Smooth muscle cell (in vitro differentiated cells): ENCODE data around the gene RASD2. TPM values are rescaled to one million over a fixed set of nuclear protein-coding genes. Genes with fewer than 3 reads are reported as not detected.

Source experiments
- DNase-seq: peaks from one replicate; lab custom pipeline; 2025; ENCODE audit not compliant: unreplicated experiment; lab: John Stamatoyannopoulos, UW
- H2AFZ ChIP-seq: fragments of 200-600 bp; sonication (generic); 2 replicates; pipeline ENCODE4 v1.6.0; 2016; ENCODE audit warnings: antibody characterized with exemption, low read depth, mild to moderate bottlenecking
- H3F3A ChIP-seq: fragments of 200-600 bp; sonication (generic); 2 replicates; pipeline ENCODE4 v1.6.0; 2017; ENCODE audit warnings: antibody characterized with exemption, low read depth
- H3K27ac ChIP-seq: fragments of 200-600 bp; sonication (generic); 2 replicates; pipeline ENCODE4 v1.5.1; 2016; ENCODE audit warnings: low read depth, mild to moderate bottlenecking
- H3K27me3 ChIP-seq: fragments of 200-600 bp; sonication (generic); 2 replicates; pipeline ENCODE4 v1.6.1; 2016; ENCODE audit warnings: low read depth, mild to moderate bottlenecking
- H3K36me3 ChIP-seq: fragments of 200-600 bp; sonication (generic); 2 replicates; pipeline ENCODE4 v1.5.1; 2016; ENCODE audit warnings: low read depth
- H3K4me1 ChIP-seq: fragments of 200-600 bp; sonication (generic); 2 replicates; pipeline ENCODE4 v1.5.1; 2016; ENCODE audit warnings: low read depth
- H3K4me2 ChIP-seq: fragments of 200-600 bp; sonication (generic); 2 replicates; pipeline ENCODE4 v1.6.0; 2016; ENCODE audit warnings: mild to moderate bottlenecking
- H3K4me3 ChIP-seq: fragments of 200-600 bp; sonication (generic); 2 replicates; pipeline ENCODE4 v1.5.1; 2016; ENCODE audit warnings: mild to moderate bottlenecking
- H3K79me2 ChIP-seq: fragments of 200-600 bp; sonication (generic); 2 replicates; pipeline ENCODE4 v1.6.0; 2016; ENCODE audit warnings: low read depth, mild to moderate bottlenecking
- H3K9ac ChIP-seq: fragments of 200-600 bp; sonication (generic); 2 replicates; pipeline ENCODE4 v1.6.0; 2016; ENCODE audit warnings: low read depth
- H3K9me3 ChIP-seq: fragments of 200-600 bp; sonication (generic); replicated peaks from 2 replicates; pipeline ENCODE4 v1.5.1; 2016; ENCODE audit warnings: low read depth
- H4K20me1 ChIP-seq: fragments of 200-600 bp; sonication (generic); 2 replicates; pipeline ENCODE4 v1.6.0; 2016; ENCODE audit warnings: low read depth
- WGBS: methylation state at CpG from one replicate; pipeline ENCODE4 v1.1.7; 2016; ENCODE audit warnings: low lambda C conversion rate; 5-methylcytosine and 5-hydroxymethylcytosine counted together
- polyA plus RNA-seq: library from polyadenylated mRNA; unstranded; fragments of >200 nt; fragmentation: Nextera tagmentation; extraction: Ambion mirVana; gene quantifications from 2 replicates; pipeline ENCODE4 v1.2.1, GENCODE V29; 2016
- total RNA-seq: library from RNA; depleted of rRNA; stranded (reverse); fragments of >200 nt; gene quantifications from 2 replicates; pipeline ENCODE4 v1.2.3, GENCODE V29; 2014
- TF ChIP-seq, protein P1 (sequence below): fragments of 200-600 bp; sonication (generic); IDR thresholded peaks from 2 replicates; pipeline ENCODE4 v1.5.1; 2017; ENCODE audit warnings: borderline replicate concordance, mild to moderate bottlenecking, antibody characterized with exemption; ENCODE audit not compliant: insufficient read depth, poor library complexity, severe bottlenecking

Gene RASD2
- total and polyA plus RNA-seq, 2 experiments from 2014 or later = 0.27 TPM; not detected in 1

DNA sequence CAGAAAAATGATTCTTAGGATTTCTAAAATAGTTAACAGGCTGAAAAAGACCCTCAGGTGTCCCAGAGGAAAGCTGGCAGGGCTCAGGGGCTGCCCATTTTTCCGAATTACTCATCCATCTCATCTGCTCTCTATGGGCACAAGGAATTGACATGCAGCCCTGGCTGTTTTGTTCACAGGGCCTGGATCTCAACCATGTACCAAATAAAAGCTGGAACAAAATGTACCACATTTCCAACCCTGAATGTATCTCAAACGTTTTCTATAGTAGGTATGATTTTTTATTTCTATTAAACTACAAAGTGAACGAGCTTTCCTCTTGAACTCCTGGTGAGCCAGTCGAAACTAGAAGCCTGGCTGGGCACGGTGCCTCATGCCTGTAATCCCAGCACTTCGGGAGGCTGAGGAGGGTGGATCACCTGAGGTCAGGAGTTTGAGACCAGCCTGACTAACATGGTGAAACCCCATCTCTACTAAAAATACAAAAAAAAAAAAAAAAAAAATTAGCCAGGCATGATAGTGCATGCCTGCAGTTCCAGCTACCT lies 43.8 kb upstream of the RASD2 start:
- no peak overlapping the region for H3K4me2 ChIP-seq
- H3K4me1 ChIP-seq = no peaks in the 10 kb centered on the region
- H3K27me3 ChIP-seq = peaks cover 19% of the 10 kb centered on the region
- H3K9ac ChIP-seq = no peak overlapping the region
- H3K4me3 ChIP-seq = no peak overlapping the region
- TF ChIP-seq, protein P1, sequence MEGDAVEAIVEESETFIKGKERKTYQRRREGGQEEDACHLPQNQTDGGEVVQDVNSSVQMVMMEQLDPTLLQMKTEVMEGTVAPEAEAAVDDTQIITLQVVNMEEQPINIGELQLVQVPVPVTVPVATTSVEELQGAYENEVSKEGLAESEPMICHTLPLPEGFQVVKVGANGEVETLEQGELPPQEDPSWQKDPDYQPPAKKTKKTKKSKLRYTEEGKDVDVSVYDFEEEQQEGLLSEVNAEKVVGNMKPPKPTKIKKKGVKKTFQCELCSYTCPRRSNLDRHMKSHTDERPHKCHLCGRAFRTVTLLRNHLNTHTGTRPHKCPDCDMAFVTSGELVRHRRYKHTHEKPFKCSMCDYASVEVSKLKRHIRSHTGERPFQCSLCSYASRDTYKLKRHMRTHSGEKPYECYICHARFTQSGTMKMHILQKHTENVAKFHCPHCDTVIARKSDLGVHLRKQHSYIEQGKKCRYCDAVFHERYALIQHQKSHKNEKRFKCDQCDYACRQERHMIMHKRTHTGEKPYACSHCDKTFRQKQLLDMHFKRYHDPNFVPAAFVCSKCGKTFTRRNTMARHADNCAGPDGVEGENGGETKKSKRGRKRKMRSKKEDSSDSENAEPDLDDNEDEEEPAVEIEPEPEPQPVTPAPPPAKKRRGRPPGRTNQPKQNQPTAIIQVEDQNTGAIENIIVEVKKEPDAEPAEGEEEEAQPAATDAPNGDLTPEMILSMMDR = no peak
- H3K9me3 ChIP-seq = no peaks in the 10 kb centered on the region
- H2AFZ ChIP-seq = no peak overlapping the region
- H3K79me2 ChIP-seq = no peaks in the 10 kb centered on the region
- H4K20me1 ChIP-seq = no peaks in the 10 kb centered on the region
- H3K36me3 ChIP-seq = no peaks in the 10 kb centered on the region
- no peak overlapping the region for H3K27ac ChIP-seq
- WGBS = 69% methylated on average over 6 of the region's 6 CpGs
- DNase-seq = no peak
- no peaks in the 10 kb centered on the region for H3F3A ChIP-seq

DNA sequence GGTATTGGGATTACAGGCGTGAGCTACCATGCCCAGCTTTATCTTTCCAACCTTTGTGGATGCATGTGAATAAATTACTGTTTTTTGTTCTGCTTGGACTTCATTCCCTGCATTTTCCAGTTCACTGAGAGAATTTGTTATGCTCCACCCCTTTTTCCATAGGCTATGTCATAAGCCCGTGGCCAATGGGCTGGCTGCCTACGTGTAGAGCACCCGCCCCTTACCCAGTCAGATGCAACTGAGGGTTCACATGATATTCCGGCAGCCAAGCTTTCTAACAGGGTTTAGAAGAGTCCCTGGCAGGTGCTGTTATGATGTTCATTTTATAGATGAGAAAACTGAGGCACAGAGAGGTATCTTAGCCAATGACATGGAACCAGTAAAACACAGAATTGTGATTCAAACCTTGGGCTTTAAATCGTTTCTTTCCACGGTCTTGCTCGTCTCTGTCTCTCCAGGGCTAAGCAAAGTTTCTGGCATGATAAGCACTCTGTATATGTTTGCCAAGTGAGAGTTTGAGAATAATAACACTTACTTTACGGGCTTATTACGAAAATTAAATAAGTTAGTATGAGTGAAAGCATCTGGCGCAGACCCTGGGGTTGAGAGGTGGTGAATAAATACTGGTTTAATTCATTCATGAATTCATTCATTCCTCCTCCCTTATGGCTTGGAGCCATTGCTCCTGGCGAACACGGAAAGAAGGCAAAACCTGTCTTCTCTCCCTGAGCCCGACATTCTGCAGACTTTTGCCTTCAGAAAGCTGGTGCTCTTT lies 42.4 kb upstream of the RASD2 start:
- DNase-seq = no peak
- no peak overlapping the region for H2AFZ ChIP-seq
- no peaks in the 10 kb centered on the region for H3K9me3 ChIP-seq
- no peak overlapping the region for H3K9ac ChIP-seq
- no peak overlapping the region for H3K4me2 ChIP-seq
- no peaks in the 10 kb centered on the region for H4K20me1 ChIP-seq
- TF ChIP-seq, protein P1 = no peak
- no peaks in the 10 kb centered on the region for H3K4me1 ChIP-seq
- no peaks in the 10 kb centered on the region for H3K79me2 ChIP-seq
- no peaks in the 10 kb centered on the region for H3F3A ChIP-seq
- peaks cover 27% of the 10 kb centered on the region for H3K27me3 ChIP-seq
- WGBS = 87% methylated on average over 14 of the region's 14 CpGs
- H3K27ac ChIP-seq = no peak overlapping the region
- no peak overlapping the region for H3K4me3 ChIP-seq
- H3K36me3 ChIP-seq = no peaks in the 10 kb centered on the region

DNA sequence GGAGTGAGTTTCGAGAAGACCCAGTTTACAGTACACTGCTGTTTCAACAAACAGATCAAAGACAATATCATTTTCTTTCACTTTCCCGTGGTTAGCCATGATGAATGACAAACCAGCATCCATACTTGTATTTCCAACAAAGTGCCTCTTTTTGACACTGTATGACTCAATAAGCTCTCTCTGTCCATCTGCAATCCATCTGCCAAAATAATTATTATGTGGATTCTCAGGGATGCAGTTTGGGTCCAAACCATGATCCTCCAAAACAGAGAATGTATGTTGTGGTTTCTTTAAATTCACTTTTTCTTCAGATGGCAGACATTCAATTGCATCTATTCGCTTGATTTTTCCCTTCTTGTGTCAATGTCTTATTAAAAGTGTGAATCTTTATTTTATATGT lies 37.8 kb upstream of the RASD2 start:
- Histone ChIP-seq H3K9me3 (no peaks in the 10 kb centered on the region), H3K4me1 (peaks cover 6% of the 10 kb centered on the region), H3F3A (no peaks in the 10 kb centered on the region), H2AFZ (no peak overlapping the region), H3K4me3 (no peak overlapping the region), H4K20me1 (no peaks in the 10 kb centered on the region), H3K79me2 (no peaks in the 10 kb centered on the region), H3K4me2 (no peak overlapping the region), H3K9ac (no peak overlapping the region), H3K36me3 (no peaks in the 10 kb centered on the region), H3K27me3 (peaks cover 26% of the 10 kb centered on the region), H3K27ac (no peak overlapping the region)
- TF ChIP-seq, protein P1 = no peak
- 91% methylated on average over 3 of the region's 3 CpGs for WGBS
- no peak for DNase-seq
